CD14-positive monocyte (primary cell): Measurements from ENCODE around the gene KRTAP2-3. TPM values are rescaled to one million over a fixed set of nuclear protein-coding genes. Genes with fewer than 3 reads are reported as not detected.
"Not testable (repeated sequence)": the region's sequence is repeated elsewhere in the genome, so short reads cannot be mapped to it uniquely, and the experiment has no call there.

Experiments used
- DNase-seq, 3 donors: peaks; one replicate each; pipeline ENCODE4 v3.0.0-alpha.2; 2011 to 2022
- H2AFZ ChIP-seq: 2 replicates; pipeline ENCODE4 v1.6.0; 2012; ENCODE audit warnings: mild to moderate bottlenecking, low read depth, low read length, inconsistent platforms; ENCODE audit not compliant: insufficient read depth, poor library complexity, severe bottlenecking
- H3K27ac ChIP-seq, 2 donors: 1 replicate in 1 of 2; 2 replicates in 1 of 2; pipeline ENCODE4 v1.5.1; 2012 to 2013; ENCODE audit warnings: low read length in 2 of 2, control low read depth in 1 of 2, inconsistent platforms in 1 of 2, low read depth in 1 of 2, mild to moderate bottlenecking in 1 of 2
- H3K27me3 ChIP-seq, 2 donors: one replicate each; pipeline versions ENCODE4 v1.6.0 to v1.6.1; 2011 to 2013; ENCODE audit warnings: low read length in 2 of 2; ENCODE audit not compliant: control insufficient read depth in 2 of 2, insufficient read depth in 2 of 2
- H3K36me3 ChIP-seq, 2 donors: replicated peaks in 1 of 2; 1 replicate in 1 of 2; 2 replicates in 1 of 2; pipeline versions ENCODE4 v1.5.1 to v1.6.1; 2012 to 2013; ENCODE audit warnings: low read length in 2 of 2, control low read depth in 1 of 2, inconsistent platforms in 1 of 2, mild to moderate bottlenecking in 1 of 2; ENCODE audit not compliant: insufficient read depth in 2 of 2, control insufficient read depth in 1 of 2
- H3K4me1 ChIP-seq, 2 donors: 1 replicate in 1 of 2; 2 replicates in 1 of 2; pipeline versions ENCODE4 v1.5.1 to v1.6.1; 2012 to 2013; ENCODE audit warnings: low read length in 2 of 2, control low read depth in 1 of 2, inconsistent platforms in 1 of 2, mild to moderate bottlenecking in 1 of 2, moderate library complexity in 1 of 2; ENCODE audit not compliant: insufficient read depth in 2 of 2, control insufficient read depth in 1 of 2
- H3K4me2 ChIP-seq: replicated peaks from 2 replicates; pipeline ENCODE3; 2012; ENCODE audit warnings: low read length, moderate library complexity, mild to moderate bottlenecking; ENCODE audit not compliant: poor library complexity, severe bottlenecking; ENCODE audit errors: extremely low read depth
- H3K4me3 ChIP-seq, 3 experiments: fragments of 200-600 bp in 1 of 3; sonication (generic) in 1 of 3; replicated peaks in 1 of 3; 1 replicate in 2 of 3; 2 replicates in 1 of 3; pipeline ENCODE4 v1.5.1; 2011 to 2013; ENCODE audit warnings: low read length in 3 of 3, mild to moderate bottlenecking in 3 of 3, control low read depth in 2 of 3, low read depth in 2 of 3, inconsistent platforms in 1 of 3, moderate library complexity in 1 of 3
- H3K79me2 ChIP-seq: 2 replicates; pipeline ENCODE4 v1.6.0; 2012; ENCODE audit warnings: mild to moderate bottlenecking, control low read depth, inconsistent platforms, low read length, moderate library complexity; ENCODE audit not compliant: insufficient read depth
- H3K9ac ChIP-seq: 2 replicates; pipeline ENCODE4 v1.6.0; 2017; ENCODE audit warnings: low read length, mild to moderate bottlenecking; ENCODE audit not compliant: insufficient read depth, poor library complexity, severe bottlenecking
- H3K9me3 ChIP-seq, 2 donors: replicated peaks in 1 of 2; 1 replicate in 1 of 2; 2 replicates in 1 of 2; pipeline versions ENCODE4 v1.5.1 to v1.6.1; 2012 to 2013; ENCODE audit warnings: low read length in 2 of 2, control low read depth in 1 of 2; ENCODE audit not compliant: control insufficient read depth in 1 of 2, insufficient read depth in 1 of 2
- H4K20me1 ChIP-seq: 2 replicates; pipeline ENCODE4 v1.6.0; 2012; ENCODE audit warnings: mild to moderate bottlenecking, low read length, control low read depth, moderate library complexity; ENCODE audit not compliant: insufficient read depth
- H3K27ac Mint-ChIP-seq, 7 donors: one replicate each; pipeline ENCODE4 v1.8.0; 2020; ENCODE audit warnings: mild to moderate bottlenecking in 7 of 7, mixed read lengths in 7 of 7, moderate library complexity in 6 of 7, inconsistent platforms in 2 of 7
- H3K27me3 Mint-ChIP-seq, 3 donors: one replicate each; pipeline ENCODE4 v1.8.0; 2021 to 2022; ENCODE audit warnings: low read depth in 3 of 3, mild to moderate bottlenecking in 3 of 3, mixed read lengths in 3 of 3, moderate library complexity in 3 of 3, inconsistent platforms in 1 of 3
- H3K36me3 Mint-ChIP-seq, 2 donors: one replicate each; pipeline ENCODE4 v1.8.0; 2020; ENCODE audit warnings: mixed read lengths in 2 of 2, inconsistent platforms in 1 of 2, mild to moderate bottlenecking in 1 of 2
- H3K4me1 Mint-ChIP-seq: one replicate; pipeline ENCODE4 v1.8.0; 2020; ENCODE audit warnings: mild to moderate bottlenecking, mixed read lengths
- H3K4me3 Mint-ChIP-seq, 2 donors: one replicate each; pipeline ENCODE4 v1.8.0; 2020; ENCODE audit warnings: mild to moderate bottlenecking in 2 of 2, mixed read lengths in 2 of 2, moderate library complexity in 1 of 2
- H3K9me3 Mint-ChIP-seq, 7 donors: one replicate each; pipeline ENCODE4 v1.8.0; 2020 to 2022; ENCODE audit warnings: mixed read lengths in 7 of 7, mild to moderate bottlenecking in 6 of 7, moderate library complexity in 6 of 7, inconsistent platforms in 2 of 7
- WGBS: methylation state at CpG from one replicate; pipeline ENCODE4 v1.1.5; 2013; ENCODE audit warnings: missing lambda C conversion rate; ENCODE audit not compliant: insufficient coverage; 5-methylcytosine and 5-hydroxymethylcytosine counted together
- intact Hi-C, 2 donors: fragments of 100-400 bp; cut with micrococcal nuclease; formaldehyde crosslinking; loops; one replicate each; pipeline versions ENCODE4 v1.15.0 to v1.15.1; 2023
- polyA plus RNA-seq, 3 donors: library from polyadenylated mRNA; depleted of rRNA in 1 of 3; unstranded in 2 of 3; stranded (reverse) in 1 of 3; fragments of 300-500 nt in 2 of 3; fragments of >200 nt in 1 of 3; fragmentation: Illumina TruSeq in 2 of 3; gene quantifications; 1 replicate in 2 of 3; 2 replicates in 1 of 3; pipeline ENCODE4 v1.2.3, GENCODE V29; 2012 to 2021
- TF ChIP-seq, protein P1 (sequence below): fragments of 200-600 bp; IDR thresholded peaks from one replicate; pipeline ENCODE4 v1.8.0; 2022; ENCODE audit warnings: antibody characterized with exemption, mild to moderate bottlenecking

Gene KRTAP2-3
- polyA plus RNA-seq, 3 donors = not detected

DNA sequence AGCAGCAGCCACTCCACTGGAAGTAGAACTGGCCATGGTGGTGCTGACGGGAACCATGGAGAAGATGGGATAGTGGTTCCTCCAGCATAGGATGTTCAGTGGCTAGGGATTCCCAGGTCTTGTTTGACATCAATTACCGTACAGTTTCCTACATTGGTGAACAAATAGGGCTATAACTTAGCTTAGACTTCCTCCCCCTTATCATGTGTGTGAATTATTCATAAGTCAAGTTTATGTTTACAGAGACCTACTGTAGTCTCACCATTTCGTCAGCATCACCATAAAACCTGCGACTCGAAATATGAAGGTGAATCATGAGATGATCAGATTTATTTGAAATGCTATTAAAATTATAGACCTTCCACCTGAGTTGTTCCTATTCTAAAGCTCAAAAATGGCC, 1.2 kb downstream of the KRTAP2-3 start:
- H3K27me3 ChIP-seq = peaks cover 19 to 28% of the 10 kb centered on the region in 2 donors
- no CpG with 5 or more reads among the region's 5 CpGs for WGBS

DNA sequence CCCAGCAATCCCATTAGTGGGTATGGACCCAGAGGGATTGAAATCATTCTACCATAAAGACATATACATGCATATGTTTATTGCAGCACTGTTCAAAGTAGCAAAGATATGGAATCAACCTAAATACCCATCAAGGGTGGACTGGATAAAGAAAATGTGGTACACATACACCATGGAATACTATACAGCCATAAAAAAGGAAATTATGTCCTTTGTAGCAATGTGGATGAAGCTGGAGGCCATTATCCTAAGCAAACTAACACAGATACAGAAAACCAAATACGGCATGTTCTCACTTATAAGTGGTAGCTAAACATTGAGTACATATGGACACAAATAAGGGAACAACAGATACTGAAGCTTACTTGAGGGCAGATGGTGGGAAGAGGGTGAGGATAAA, 2.4 kb downstream of the KRTAP2-3 start:
- TF ChIP-seq, protein P1, sequence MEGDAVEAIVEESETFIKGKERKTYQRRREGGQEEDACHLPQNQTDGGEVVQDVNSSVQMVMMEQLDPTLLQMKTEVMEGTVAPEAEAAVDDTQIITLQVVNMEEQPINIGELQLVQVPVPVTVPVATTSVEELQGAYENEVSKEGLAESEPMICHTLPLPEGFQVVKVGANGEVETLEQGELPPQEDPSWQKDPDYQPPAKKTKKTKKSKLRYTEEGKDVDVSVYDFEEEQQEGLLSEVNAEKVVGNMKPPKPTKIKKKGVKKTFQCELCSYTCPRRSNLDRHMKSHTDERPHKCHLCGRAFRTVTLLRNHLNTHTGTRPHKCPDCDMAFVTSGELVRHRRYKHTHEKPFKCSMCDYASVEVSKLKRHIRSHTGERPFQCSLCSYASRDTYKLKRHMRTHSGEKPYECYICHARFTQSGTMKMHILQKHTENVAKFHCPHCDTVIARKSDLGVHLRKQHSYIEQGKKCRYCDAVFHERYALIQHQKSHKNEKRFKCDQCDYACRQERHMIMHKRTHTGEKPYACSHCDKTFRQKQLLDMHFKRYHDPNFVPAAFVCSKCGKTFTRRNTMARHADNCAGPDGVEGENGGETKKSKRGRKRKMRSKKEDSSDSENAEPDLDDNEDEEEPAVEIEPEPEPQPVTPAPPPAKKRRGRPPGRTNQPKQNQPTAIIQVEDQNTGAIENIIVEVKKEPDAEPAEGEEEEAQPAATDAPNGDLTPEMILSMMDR = no peak
- Mint-ChIP-seq H3K27ac (no peak overlapping the region), H3K36me3 (peaks cover 0 to 2% of the 10 kb centered on the region in 2 donors), H3K27me3 (peaks cover 13 to 31% (median 17%) of the 10 kb centered on the region in 3 donors), H3K4me3 (no peak overlapping the region), H3K4me1 (no peaks in the 10 kb centered on the region), H3K9me3 (peaks cover 0 to 9% (median 2%) of the 10 kb centered on the region in 7 donors)
- H3K27ac ChIP-seq = no peak overlapping the region
- H2AFZ ChIP-seq = no peak overlapping the region
- no peaks in the 10 kb centered on the region for H3K4me1 ChIP-seq
- H3K27me3 ChIP-seq = peaks cover 16 to 26% of the 10 kb centered on the region in 2 donors
- WGBS = no CpG with 5 or more reads among the region's 1 CpG
- no peak overlapping the region for H3K4me2 ChIP-seq
- H3K4me3 ChIP-seq = no peak overlapping the region
- DNase-seq = no peak
- H3K79me2 ChIP-seq = no peaks in the 10 kb centered on the region
- no peaks in the 10 kb centered on the region for H3K9me3 ChIP-seq
- H3K9ac ChIP-seq = no peak overlapping the region
- no peaks in the 10 kb centered on the region for H3K36me3 ChIP-seq
- H4K20me1 ChIP-seq = no peaks in the 10 kb centered on the region
- intact Hi-C loops = no loop called here

More for the DNA sequence above, 1.2 kb downstream of the KRTAP2-3 start:
- intact Hi-C loops = no loop called here
- Histone ChIP-seq H3K9me3 (no peaks in the 10 kb centered on the region), H3K36me3 (no peaks in the 10 kb centered on the region), H4K20me1 (no peaks in the 10 kb centered on the region), H3K4me3 (no peak overlapping the region), H2AFZ (no peak overlapping the region), H3K27ac (no peak overlapping the region), H3K4me1 (no peaks in the 10 kb centered on the region), H3K4me2 (no peak overlapping the region), H3K9ac (no peak overlapping the region), H3K79me2 (no peaks in the 10 kb centered on the region)
- peaks cover 0 to 2% of the 10 kb centered on the region in 2 donors for H3K36me3 Mint-ChIP-seq
- DNase-seq = no peak
- peaks cover 0 to 9% (median 2%) of the 10 kb centered on the region in 7 donors for H3K9me3 Mint-ChIP-seq
- H3K27ac Mint-ChIP-seq = no peak overlapping the region
- TF ChIP-seq, protein P1 = no peak
- H3K27me3 Mint-ChIP-seq = peaks cover 13 to 33% (median 20%) of the 10 kb centered on the region in 3 donors
- no peak overlapping the region for H3K4me3 Mint-ChIP-seq
- H3K4me1 Mint-ChIP-seq = no peaks in the 10 kb centered on the region

DNA sequence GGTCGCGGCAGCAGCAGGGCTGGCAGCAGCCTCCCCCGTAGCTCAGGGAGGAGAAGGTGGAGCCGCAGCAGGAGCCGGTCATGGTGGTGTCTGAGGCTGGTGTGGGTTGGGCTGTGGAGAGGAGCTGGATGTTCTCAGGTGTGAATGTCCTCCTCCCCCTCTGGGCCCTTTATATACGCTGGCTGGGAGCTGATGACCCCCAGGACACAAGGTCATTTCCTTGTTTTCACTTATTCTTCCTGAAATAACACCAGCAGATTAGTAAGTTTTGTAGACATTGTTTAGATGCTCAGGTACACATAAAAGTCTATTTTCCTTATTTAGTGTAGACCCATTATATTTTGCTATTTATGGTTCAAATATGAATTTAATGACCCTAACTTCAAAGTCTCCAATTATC, 4.8 kb downstream of the KRTAP2-3 start, which contains the start of gene KRTAP2-2:
Gene KRTAP2-2 (minus strand): TSS at position 101 of the 400 bp plus-strand sequence. CDS start 19 bp downstream, at position 82.
- H3K9ac ChIP-seq, H4K20me1 ChIP-seq, H3K9me3 ChIP-seq, H3K4me2 ChIP-seq, H3K4me1 ChIP-seq, H3K4me3 Mint-ChIP-seq, H3K79me2 ChIP-seq, H3K27ac ChIP-seq, H3K27ac Mint-ChIP-seq, H3K36me3 Mint-ChIP-seq, DNase-seq, H2AFZ ChIP-seq, H3K36me3 ChIP-seq, intact Hi-C loops, H3K4me1 Mint-ChIP-seq, H3K9me3 Mint-ChIP-seq, H3K4me3 ChIP-seq: not testable (repeated sequence)
- H3K27me3 Mint-ChIP-seq = peaks cover 9 to 21% (median 15%) of the 10 kb centered on the region in 3 donors
- peaks cover 6 to 13% of the 10 kb centered on the region in 2 donors for H3K27me3 ChIP-seq
- WGBS = no CpG with 5 or more reads among the region's 6 CpGs
